Activated CD4-positive, alpha-beta T cell treated with anti-CD3 and anti-CD28 coated beads, Interleukin-2, amount 50 U/mL, for 48 hours (primary cell): ENCODE results near the gene MDN1.
"Not testable (repeated sequence)": the region's sequence is repeated elsewhere in the genome, so short reads cannot be mapped to it uniquely, and the experiment has no call there.

Experiments used
- DNase-seq, 2 experiments: peaks; one replicate each; pipeline ENCODE4 v3.0.0-alpha.2; 2020

MDN1 gene

GRCh38 chr6:89819336-89820130, at the start of gene MDN1:
MDN1 (minus strand) TSS chr6:89819794; CDS start chr6:89819607, 187 bp downstream.
- peak; percentile 85 to 91 for DNase-seq

GRCh38 chr6:89866024-89866678, 46.6 kb upstream of the MDN1 start:
- no peak for DNase-seq

- DNase-seq = no peak
Measured at GRCh38 chr6:89862698-89863097, 43.1 kb upstream of the MDN1 start.

GRCh38 chr6:89862273-89862672, 42.7 kb upstream of the MDN1 start:
- DNase-seq = no peak

GRCh38 chr6:89859744-89860143, 40.1 kb upstream of the MDN1 start:
- peak in 1 of 2 experiments; percentile 14 for DNase-seq

- DNase-seq = no peak
Measured at GRCh38 chr6:89858041-89858440, 38.4 kb upstream of the MDN1 start.

GRCh38 chr6:89853068-89853467, 33.5 kb upstream of the MDN1 start:
- DNase-seq = no peak

- DNase-seq = not testable (repeated sequence)
Measured at GRCh38 chr6:89847513-89847912, 27.9 kb upstream of the MDN1 start.

- no peak for DNase-seq
Measured at GRCh38 chr6:89843070-89843469, 23.5 kb upstream of the MDN1 start.

GRCh38 chr6:89842228-89842627, 22.6 kb upstream of the MDN1 start:
- DNase-seq = no peak

GRCh38 chr6:89840538-89840937, 20.9 kb upstream of the MDN1 start:
- DNase-seq = no peak

GRCh38 chr6:89836639-89837222, 17.1 kb upstream of the MDN1 start:
- no peak for DNase-seq

- peak; percentile 45 to 61 for DNase-seq
Measured at GRCh38 chr6:89834884-89835792, 15.5 kb upstream of the MDN1 start.

- DNase-seq = no peak
Measured at GRCh38 chr6:89830170-89830809, 10.7 kb upstream of the MDN1 start.

GRCh38 chr6:89829472-89830169, 10.0 kb upstream of the MDN1 start, which contains the start of gene CASP8AP2:
CASP8AP2 (plus strand) TSS chr6:89829880.
- DNase-seq = peak; percentile 95 to 96

- DNase-seq = peak; percentile 19 to 37
Measured at GRCh38 chr6:89828988-89829471, 9.4 kb upstream of the MDN1 start.

GRCh38 chr6:89828475-89828987, 8.9 kb upstream of the MDN1 start:
- not testable (repeated sequence) for DNase-seq

- DNase-seq = no peak
Measured at GRCh38 chr6:89826029-89826528, 6.5 kb upstream of the MDN1 start.

GRCh38 chr6:89818977-89819335, 638 bp downstream of the MDN1 start:
- DNase-seq = peak in 1 of 2 experiments; percentile 12

GRCh38 chr6:89817481-89817880, 2.1 kb downstream of the MDN1 start:
- DNase-seq = no peak

- not testable (repeated sequence) for DNase-seq
Measured at GRCh38 chr6:89813422-89813821, 6.2 kb downstream of the MDN1 start.
